ENCODE data around the gene CD55.
A peak's percentile ranks its signal among the peaks of the same experiment; 100 is the strongest.

Gene CD55

GRCh38 chr1:207346513-207346912, 25.0 kb downstream of the CD55 start:
- no peak for DNase-seq
- Histone ChIP-seq H3K4me3 (ENCODE audit: low read depth, low read length) (no peak overlapping the region), H3K27ac (no peak overlapping the region), H3K27me3 (replicated peaks) (no peaks in the 10 kb centered on the region), H3K36me3 (replicated peaks) (no peaks in the 10 kb centered on the region)
- in situ Hi-C loops (cut with HindIII; ENCODE audit: low pct_ligation_motif_present, low sequenced_read_pairs), result no loop called here
- TF ChIP-seq CTCF (IDR thresholded peaks at IDR 0.05; ENCODE audit: low read depth, low read length, missing control alignments), result no peak

- in situ Hi-C loops (cut with HindIII; ENCODE audit: low pct_ligation_motif_present, low sequenced_read_pairs), result no loop called here
- TF ChIP-seq CTCF (IDR thresholded peaks at IDR 0.05; ENCODE audit: low read depth, low read length, missing control alignments), result no peak
- Histone ChIP-seq H3K27me3 (replicated peaks) (no peaks in the 10 kb centered on the region), H3K27ac (peak overlapping the region; percentile 37), H3K36me3 (replicated peaks) (no peaks in the 10 kb centered on the region), H3K4me3 (ENCODE audit: low read depth, low read length) (no peak overlapping the region)
- no peak for DNase-seq
Observed at GRCh38 chr1:207349979-207350378, 28.5 kb downstream of the CD55 start.

GRCh38 chr1:207352554-207352953, 31.1 kb downstream of the CD55 start:
- H3K36me3 ChIP-seq (replicated peaks), result no peaks in the 10 kb centered on the region

DNA sequence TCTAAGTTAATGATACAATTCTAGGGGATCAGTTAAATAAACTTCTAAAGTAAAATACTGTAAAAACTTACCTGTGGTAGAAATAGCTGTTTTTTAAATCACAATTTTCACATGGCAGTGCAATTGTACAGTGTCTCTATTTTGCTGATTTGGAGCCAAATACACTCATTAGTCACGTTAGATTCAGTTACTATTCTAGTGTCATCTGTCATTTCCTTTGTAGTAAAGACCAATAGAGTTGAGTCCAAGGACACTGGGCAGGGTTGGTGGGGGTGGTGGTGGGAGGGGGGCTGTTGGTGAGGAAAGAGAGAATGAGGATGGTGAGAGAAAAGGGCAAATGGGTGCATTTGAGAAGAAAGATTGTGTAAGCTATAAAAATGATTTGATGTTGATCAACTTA, 33.6 kb downstream of the CD55 start:
- TF ChIP-seq CTCF (IDR thresholded peaks at IDR 0.05; ENCODE audit: low read depth, low read length, missing control alignments), result no peak
- in situ Hi-C loops (cut with HindIII; ENCODE audit: low pct_ligation_motif_present, low sequenced_read_pairs), result no loop called here
- H3K27ac ChIP-seq, result no peak overlapping the region
- no peak for DNase-seq
- H3K4me3 ChIP-seq (ENCODE audit: low read depth, low read length), result no peak overlapping the region
- no peaks in the 10 kb centered on the region for H3K36me3 ChIP-seq (replicated peaks)
- H3K27me3 ChIP-seq (replicated peaks), result no peaks in the 10 kb centered on the region

More at GRCh38 chr1:207352554-207352953, 31.1 kb downstream of the CD55 start:
- no peak for DNase-seq
- H3K27me3 ChIP-seq (replicated peaks), result no peaks in the 10 kb centered on the region
- no peak for TF ChIP-seq CTCF (IDR thresholded peaks at IDR 0.05; ENCODE audit: low read depth, low read length, missing control alignments)
- H3K4me3 ChIP-seq (ENCODE audit: low read depth, low read length), result no peak overlapping the region
- in situ Hi-C loops (cut with HindIII; ENCODE audit: low pct_ligation_motif_present, low sequenced_read_pairs), result no loop called here
- H3K27ac ChIP-seq, result peak overlapping the region; percentile 37

DNA sequence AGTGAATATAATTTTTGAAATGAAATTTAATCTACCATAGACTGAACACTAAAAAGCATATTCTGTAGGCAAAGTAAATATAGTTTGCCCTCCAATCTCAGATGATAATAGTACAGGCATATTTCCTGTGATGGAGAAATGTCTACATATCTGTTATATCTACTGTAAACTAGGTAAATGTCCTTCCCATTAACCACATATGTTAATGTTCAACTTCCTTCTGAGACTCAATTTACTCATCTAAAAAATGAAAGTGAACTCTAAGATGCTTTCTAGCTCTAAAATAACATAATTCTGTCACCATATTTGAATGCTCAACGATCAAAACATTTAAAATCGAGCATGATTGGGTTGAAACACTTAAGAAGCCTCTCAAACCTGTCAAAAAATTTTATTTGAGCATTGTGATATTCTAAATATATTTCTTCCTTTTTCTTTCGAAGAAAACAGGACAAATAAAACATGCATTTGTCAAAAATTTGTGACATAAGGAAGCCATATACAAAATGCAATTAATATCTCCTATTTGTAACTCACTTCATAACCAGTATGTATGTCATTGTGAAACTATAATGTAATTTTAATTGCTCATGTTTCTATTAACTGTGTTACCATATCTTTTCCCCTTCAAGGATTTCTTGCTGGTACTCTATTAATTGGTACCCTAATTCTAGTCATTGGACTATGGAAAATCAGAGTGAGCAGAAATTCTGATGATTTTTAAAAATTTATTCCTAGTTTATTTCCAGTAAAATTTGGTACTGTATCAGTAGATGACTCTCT, 34.2 kb downstream of the CD55 start:
- Histone ChIP-seq H3K36me3 (replicated peaks) (no peaks in the 10 kb centered on the region), H3K27ac (no peak overlapping the region), H3K4me3 (ENCODE audit: low read depth, low read length) (no peak overlapping the region), H3K27me3 (replicated peaks) (no peaks in the 10 kb centered on the region)
- DNase-seq, result no peak
- TF ChIP-seq CTCF (IDR thresholded peaks at IDR 0.05; ENCODE audit: low read depth, low read length, missing control alignments), result no peak
- in situ Hi-C loops (cut with HindIII; ENCODE audit: low pct_ligation_motif_present, low sequenced_read_pairs), result no loop called here

- DNase-seq, result no peak
- Histone ChIP-seq H3K4me3 (ENCODE audit: low read depth, low read length) (no peak overlapping the region), H3K27me3 (replicated peaks) (no peaks in the 10 kb centered on the region), H3K27ac (no peak overlapping the region), H3K36me3 (replicated peaks) (no peaks in the 10 kb centered on the region)
- no peak for TF ChIP-seq CTCF (IDR thresholded peaks at IDR 0.05; ENCODE audit: low read depth, low read length, missing control alignments)
- in situ Hi-C loops (cut with HindIII; ENCODE audit: low pct_ligation_motif_present, low sequenced_read_pairs), result no loop called here
Observed at GRCh38 chr1:207361029-207361428, 39.6 kb downstream of the CD55 start.

Measured in brain microvascular endothelial cell (primary cell).